Mesenchymal stem cell (in vitro differentiated cells and primary cell): ENCODE results near the gene FLRT3.

ENCODE experiments used
- DNase-seq: peaks from one replicate; pipeline ENCODE4 v3.0.0-alpha.2; 2013
- H2AFZ ChIP-seq: one replicate; pipeline ENCODE4 v1.6.1; 2013; ENCODE audit warnings: low read depth, mild to moderate bottlenecking, control low read depth, inconsistent platforms, low read length, moderate library complexity
- H2AK5ac ChIP-seq: 2 replicates; pipeline ENCODE4 v1.6.1; 2013; ENCODE audit warnings: low read length, moderate library complexity, mild to moderate bottlenecking, inconsistent platforms; ENCODE audit not compliant: severe bottlenecking
- H2BK120ac ChIP-seq: one replicate; pipeline ENCODE4 v1.6.1; 2013; ENCODE audit warnings: low read depth, mild to moderate bottlenecking, inconsistent platforms, low read length, moderate library complexity
- H2BK12ac ChIP-seq, 2 experiments: one replicate each; pipeline ENCODE4 v1.6.1; 2013; ENCODE audit warnings: inconsistent platforms in 2 of 2, low read length in 2 of 2, mild to moderate bottlenecking in 2 of 2, moderate library complexity in 2 of 2, control low read depth in 1 of 2
- H2BK15ac ChIP-seq: one replicate; pipeline ENCODE4 v1.6.1; 2013; ENCODE audit warnings: mild to moderate bottlenecking, low read depth, inconsistent platforms; ENCODE audit not compliant: poor library complexity, severe bottlenecking
- H2BK5ac ChIP-seq: 2 replicates; pipeline ENCODE4 v1.6.1; 2013; ENCODE audit warnings: low read depth, mild to moderate bottlenecking, low read length, control low read depth, inconsistent platforms; ENCODE audit not compliant: poor library complexity, severe bottlenecking
- H3K14ac ChIP-seq, 2 experiments: one replicate each; pipeline ENCODE4 v1.6.1; 2013; ENCODE audit warnings: inconsistent platforms in 2 of 2, low read length in 2 of 2, control low read depth in 1 of 2, mild to moderate bottlenecking in 1 of 2, moderate library complexity in 1 of 2
- H3K18ac ChIP-seq, 2 experiments: one replicate each; pipeline ENCODE4 v1.6.1; 2013; ENCODE audit warnings: inconsistent platforms in 2 of 2, low read length in 2 of 2, control low read depth in 1 of 2, low read depth in 1 of 2, mild to moderate bottlenecking in 1 of 2
- H3K23ac ChIP-seq, 2 experiments: one replicate each; pipeline ENCODE4 v1.6.1; 2013; ENCODE audit warnings: inconsistent platforms in 2 of 2, low read length in 2 of 2, mild to moderate bottlenecking in 2 of 2, moderate library complexity in 2 of 2, control low read depth in 1 of 2
- H3K27ac ChIP-seq: 2 replicates; pipeline ENCODE4 v1.5.1; 2013; ENCODE audit warnings: mild to moderate bottlenecking, moderate library complexity, low read length, control low read depth, inconsistent platforms; ENCODE audit not compliant: poor library complexity, severe bottlenecking
- H3K27me3 ChIP-seq, 2 experiments: 2 replicates each; pipeline versions ENCODE4 v1.6.1 to v1.7.0; 2013; ENCODE audit warnings: low read length in 2 of 2, mild to moderate bottlenecking in 2 of 2, moderate library complexity in 2 of 2, control low read depth in 1 of 2, inconsistent platforms in 1 of 2; ENCODE audit not compliant: control insufficient read depth in 1 of 2, insufficient read depth in 1 of 2
- H3K36me3 ChIP-seq, 2 experiments: 2 replicates each; pipeline versions ENCODE4 v1.6.1 to v1.7.0; 2013; ENCODE audit warnings: low read length in 2 of 2, control low read depth in 1 of 2, inconsistent platforms in 1 of 2, low read depth in 1 of 2, mild to moderate bottlenecking in 1 of 2; ENCODE audit not compliant: insufficient read depth in 2 of 2, control insufficient read depth in 1 of 2
- H3K4ac ChIP-seq, 2 experiments: one replicate each; pipeline ENCODE4 v1.6.1; 2013; ENCODE audit warnings: inconsistent platforms in 2 of 2, low read length in 2 of 2, mild to moderate bottlenecking in 2 of 2, moderate library complexity in 2 of 2, control low read depth in 1 of 2, low read depth in 1 of 2
- H3K4me1 ChIP-seq: 2 replicates; pipeline ENCODE4 v1.6.1; 2013; ENCODE audit warnings: low read depth, low read length, control low read depth; ENCODE audit not compliant: control insufficient read depth, insufficient read depth
- H3K4me2 ChIP-seq: 2 replicates; pipeline ENCODE4 v1.6.1; 2013; ENCODE audit warnings: low read length, mild to moderate bottlenecking, inconsistent platforms; ENCODE audit not compliant: poor library complexity, severe bottlenecking
- H3K4me3 ChIP-seq, 2 experiments: 2 replicates each; pipeline versions ENCODE4 v1.5.1 to v1.7.0; 2013; ENCODE audit warnings: low read length in 2 of 2, mild to moderate bottlenecking in 2 of 2, control low read depth in 1 of 2, low read depth in 1 of 2; ENCODE audit not compliant: insufficient read depth in 1 of 2
- H3K79me1 ChIP-seq: replicated peaks from 2 replicates; pipeline ENCODE4 v1.6.1; 2013; ENCODE audit warnings: mild to moderate bottlenecking, control low read depth, low read length, inconsistent platforms; ENCODE audit not compliant: poor library complexity, severe bottlenecking
- H3K9ac ChIP-seq: 2 replicates; pipeline ENCODE4 v1.7.0; 2013; ENCODE audit warnings: mild to moderate bottlenecking, low read length, moderate library complexity
- H3K9me3 ChIP-seq: 2 replicates; pipeline ENCODE4 v1.7.0; 2013; ENCODE audit warnings: mild to moderate bottlenecking, low read length; ENCODE audit not compliant: control insufficient read depth
- H4K8ac ChIP-seq: one replicate; pipeline ENCODE4 v1.6.1; 2013; ENCODE audit warnings: inconsistent platforms, mild to moderate bottlenecking, low read length, moderate library complexity
- H4K91ac ChIP-seq: one replicate; pipeline ENCODE4 v1.6.1; 2013; ENCODE audit warnings: mild to moderate bottlenecking, low read length, inconsistent platforms
- WGBS: methylation state at CpG from one replicate; pipeline ENCODE4 v1.1.7; 2013; ENCODE audit warnings: mixed read lengths; 5-methylcytosine and 5-hydroxymethylcytosine counted together

Gene FLRT3

GRCh38 chr20:14361509-14362345 is 24.3 kb upstream of the FLRT3 start:
- Histone ChIP-seq H3K79me1 (no peaks in the 10 kb centered on the region), H4K91ac (no peak overlapping the region), H3K4me2 (no peak overlapping the region), H3K9ac (no peak overlapping the region), H3K23ac (no peak overlapping the region), H3K27ac (no peak overlapping the region), H3K14ac (no peak overlapping the region), H2BK12ac (no peak overlapping the region), H2AK5ac (no peak overlapping the region), H2BK5ac (no peak overlapping the region), H3K4ac (no peak overlapping the region), H3K4me1 (no peaks in the 10 kb centered on the region), H2BK120ac (no peak overlapping the region), H4K8ac (no peak overlapping the region), H3K27me3 (no peaks in the 10 kb centered on the region), H3K4me3 (no peak overlapping the region), H2BK15ac (no peak overlapping the region), H2AFZ (no peak overlapping the region), H3K9me3 (peaks cover 6% of the 10 kb centered on the region), H3K18ac (no peak overlapping the region), H3K36me3 (no peaks in the 10 kb centered on the region)
- DNase-seq = no peak
- 97% methylated on average over 1 of the region's 3 CpGs for WGBS

GRCh38 chr20:14360416-14360815 is 23.0 kb upstream of the FLRT3 start:
- Histone ChIP-seq H3K4me1 (no peaks in the 10 kb centered on the region), H3K36me3 (no peaks in the 10 kb centered on the region), H3K4me3 (no peak overlapping the region), H3K27me3 (no peaks in the 10 kb centered on the region), H2BK120ac (no peak overlapping the region), H3K4ac (no peak overlapping the region), H4K8ac (no peak overlapping the region), H3K23ac (no peak overlapping the region), H4K91ac (no peak overlapping the region), H2BK12ac (no peak overlapping the region), H2AK5ac (no peak overlapping the region), H3K27ac (no peak overlapping the region), H3K14ac (no peak overlapping the region), H3K79me1 (no peaks in the 10 kb centered on the region), H3K18ac (no peak overlapping the region), H3K9ac (no peak overlapping the region), H3K4me2 (no peak overlapping the region), H3K9me3 (peaks cover under 1% of the 10 kb centered on the region), H2AFZ (no peak overlapping the region), H2BK15ac (no peak overlapping the region), H2BK5ac (no peak overlapping the region)
- DNase-seq = no peak

GRCh38 chr20:14355791-14356190 is 18.4 kb upstream of the FLRT3 start:
- no peak overlapping the region for H2AK5ac ChIP-seq
- no peak overlapping the region for H3K4me3 ChIP-seq
- no peaks in the 10 kb centered on the region for H3K27me3 ChIP-seq
- no peaks in the 10 kb centered on the region for H3K4me1 ChIP-seq
- 11% methylated on average over 1 of the region's 1 CpG for WGBS
- no peak overlapping the region for H3K4ac ChIP-seq
- DNase-seq = no peak
- H3K79me1 ChIP-seq = no peaks in the 10 kb centered on the region
- H2BK12ac ChIP-seq = no peak overlapping the region
- H3K9me3 ChIP-seq = no peaks in the 10 kb centered on the region
- H2AFZ ChIP-seq = no peak overlapping the region
- no peak overlapping the region for H2BK120ac ChIP-seq
- H3K27ac ChIP-seq = no peak overlapping the region
- no peak overlapping the region for H2BK15ac ChIP-seq
- H3K14ac ChIP-seq = no peak overlapping the region
- no peak overlapping the region for H4K91ac ChIP-seq
- no peaks in the 10 kb centered on the region for H3K36me3 ChIP-seq
- H3K9ac ChIP-seq = no peak overlapping the region
- no peak overlapping the region for H2BK5ac ChIP-seq
- no peak overlapping the region for H4K8ac ChIP-seq
- no peak overlapping the region for H3K4me2 ChIP-seq
- no peak overlapping the region for H3K18ac ChIP-seq
- H3K23ac ChIP-seq = no peak overlapping the region

- Histone ChIP-seq H2BK15ac (no peak overlapping the region), H3K27ac (no peak overlapping the region), H3K4me3 (no peak overlapping the region), H2AFZ (no peak overlapping the region), H3K79me1 (no peaks in the 10 kb centered on the region), H2AK5ac (no peak overlapping the region), H2BK12ac (no peak overlapping the region), H3K4ac (no peak overlapping the region), H3K18ac (no peak overlapping the region), H2BK5ac (no peak overlapping the region), H2BK120ac (no peak overlapping the region), H3K4me1 (no peaks in the 10 kb centered on the region), H4K91ac (no peak overlapping the region), H3K14ac (no peak overlapping the region), H3K9ac (no peak overlapping the region), H3K9me3 (no peaks in the 10 kb centered on the region), H3K4me2 (no peak overlapping the region), H4K8ac (no peak overlapping the region), H3K36me3 (no peaks in the 10 kb centered on the region), H3K27me3 (no peaks in the 10 kb centered on the region), H3K23ac (no peak overlapping the region)
- WGBS = 25% methylated on average over 1 of the region's 1 CpG
- DNase-seq = no peak
Observed at GRCh38 chr20:14344746-14345145, 7.3 kb upstream of the FLRT3 start.
